HepG2 (cell line): ENCODE data around the gene CD300A. TPM values are rescaled to one million over a fixed set of nuclear protein-coding genes. Genes with fewer than 3 reads are reported as not detected.

ENCODE experiments used
- AGO1 ChIP-seq: fragments of 200-400 bp; formaldehyde crosslinking; IDR thresholded peaks from 2 replicates; pipeline ENCODE4 v1.6.1; 2017; ENCODE audit warnings: mild to moderate bottlenecking, low read depth, low read length, moderate library complexity; ENCODE audit not compliant: poor library complexity, severe bottlenecking
- ARNT ChIP-seq: fragments of 450-650 bp; IDR thresholded peaks from 2 replicates; pipeline ENCODE4 v1.6.1; 2017
- ATM ChIP-seq: fragments of 450-650 bp; IDR thresholded peaks from 2 replicates; pipeline ENCODE4 v1.7.1; 2017; ENCODE audit warnings: mild to moderate bottlenecking, borderline replicate concordance
- BCL6 ChIP-seq: IDR thresholded peaks from 2 replicates; pipeline ENCODE4 v1.6.1; 2016; ENCODE audit warnings: missing genetic modification reagents, missing compliant biosample characterization
- BORCS8-MEF2B ChIP-seq: sonication (generic); formaldehyde crosslinking; IDR thresholded peaks from 2 replicates; pipeline ENCODE4 v1.8.0; 2022; ENCODE audit warnings: mild to moderate bottlenecking, missing genetic modification reagents
- EEA1 ChIP-seq: sonication (generic); formaldehyde crosslinking; IDR thresholded peaks from 2 replicates; pipeline ENCODE4 v1.5.1; 2020; ENCODE audit warnings: mild to moderate bottlenecking, missing genetic modification reagents, borderline replicate concordance
- FIP1L1 ChIP-seq: fragments of 200-400 bp; formaldehyde crosslinking; IDR thresholded peaks from 2 replicates; pipeline ENCODE4 v1.6.1; 2018; ENCODE audit warnings: low read depth, mild to moderate bottlenecking, low read length, moderate library complexity, borderline replicate concordance; ENCODE audit not compliant: insufficient read depth
- FOXA1 ChIP-seq, 2 experiments: fragments of 450-650 bp in 1 of 2; sonication (generic) in 1 of 2; formaldehyde crosslinking in 1 of 2; IDR thresholded peaks; 2 replicates each; pipeline versions ENCODE4 v1.4.0 to v1.6.1; 2016 to 2020; ENCODE audit warnings: missing genetic modification reagents in 1 of 2
- FOXC1 ChIP-seq: sonication (generic); formaldehyde crosslinking; IDR thresholded peaks from 2 replicates; pipeline ENCODE4 v1.8.0; 2022; ENCODE audit warnings: mild to moderate bottlenecking, missing genetic modification reagents, borderline replicate concordance
- MBD4 ChIP-seq: IDR thresholded peaks from 2 replicates; pipeline ENCODE4 v1.6.1; 2012; ENCODE audit warnings: low read length, inconsistent platforms, borderline replicate concordance
- NCOA1 ChIP-seq: sonication (generic); formaldehyde crosslinking; IDR thresholded peaks from 2 replicates; pipeline ENCODE4 v1.9.0; 2021; ENCODE audit warnings: missing genetic modification reagents
- PAF1 ChIP-seq: IDR thresholded peaks from 2 replicates; pipeline ENCODE4 v1.6.1; 2016; ENCODE audit warnings: missing genetic modification reagents, missing compliant biosample characterization
- PAWR ChIP-seq: sonication (generic); formaldehyde crosslinking; IDR thresholded peaks from 2 replicates; pipeline ENCODE4 v1.4.0; 2020; ENCODE audit warnings: missing genetic modification reagents, mild to moderate bottlenecking, borderline replicate concordance
- PHF21A ChIP-seq: sonication (generic); formaldehyde crosslinking; IDR thresholded peaks from 2 replicates; pipeline ENCODE4 v1.5.0; 2020; ENCODE audit warnings: mild to moderate bottlenecking, missing genetic modification reagents
- SIX4 ChIP-seq: sonication (generic); formaldehyde crosslinking; IDR thresholded peaks from 2 replicates; pipeline ENCODE4 v1.4.0; 2020; ENCODE audit warnings: missing genetic modification reagents
- SP2 ChIP-seq: sonication (generic); formaldehyde crosslinking; IDR thresholded peaks from 2 replicates; pipeline ENCODE4 v1.5.1; 2020; ENCODE audit warnings: mild to moderate bottlenecking, missing genetic modification reagents
- TOE1 ChIP-seq: sonication (generic); formaldehyde crosslinking; IDR thresholded peaks from 2 replicates; pipeline ENCODE4 v1.4.0; 2020; ENCODE audit warnings: mild to moderate bottlenecking, missing genetic modification reagents
- XRCC5 ChIP-seq: fragments of 200-400 bp; formaldehyde crosslinking; optimal IDR thresholded peaks from 2 replicates; pipeline ENCODE3; 2017; ENCODE audit warnings: mild to moderate bottlenecking, low read length
- ZBTB38 ChIP-seq: sonication (generic); formaldehyde crosslinking; IDR thresholded peaks from 2 replicates; pipeline ENCODE4 v1.5.1; 2020; ENCODE audit warnings: mild to moderate bottlenecking, missing genetic modification reagents
- ZBTB7B ChIP-seq: sonication (generic); formaldehyde crosslinking; IDR thresholded peaks from 2 replicates; pipeline ENCODE4 v1.4.0; 2020; ENCODE audit warnings: missing genetic modification reagents
- ZNF12 ChIP-seq: sonication (generic); formaldehyde crosslinking; IDR thresholded peaks from 2 replicates; pipeline ENCODE4 v1.5.0; 2020; ENCODE audit warnings: missing genetic modification reagents
- ZNF367 ChIP-seq: sonication (generic); formaldehyde crosslinking; IDR thresholded peaks from 2 replicates; pipeline ENCODE4 v1.4.0; 2020; ENCODE audit warnings: missing genetic modification reagents, borderline replicate concordance
- ZNF496 ChIP-seq: sonication (generic); formaldehyde crosslinking; IDR thresholded peaks from 2 replicates; pipeline ENCODE4 v1.8.1; 2023; ENCODE audit warnings: mild to moderate bottlenecking, moderate library complexity, missing genetic modification reagents; ENCODE audit not compliant: insufficient replicate concordance
- ZNF616 ChIP-seq: sonication (generic); formaldehyde crosslinking; IDR thresholded peaks from 2 replicates; pipeline ENCODE4 v1.5.0; 2020; ENCODE audit warnings: low read depth, mild to moderate bottlenecking, missing genetic modification reagents
- ZNF674 ChIP-seq: sonication (generic); formaldehyde crosslinking; IDR thresholded peaks from 2 replicates; pipeline ENCODE4 v1.5.0; 2020; ENCODE audit warnings: low read depth, mild to moderate bottlenecking, missing genetic modification reagents
- ZNF724P ChIP-seq: sonication (generic); formaldehyde crosslinking; IDR thresholded peaks from 2 replicates; pipeline ENCODE4 v1.8.0; 2022; ENCODE audit warnings: missing genetic modification reagents, borderline replicate concordance
- ZNF75D ChIP-seq: sonication (generic); formaldehyde crosslinking; IDR thresholded peaks from 2 replicates; pipeline ENCODE4 v1.8.1; 2023; ENCODE audit warnings: missing genetic modification reagents, mild to moderate bottlenecking, borderline replicate concordance
- ZNF788 ChIP-seq: sonication (generic); formaldehyde crosslinking; IDR thresholded peaks from 2 replicates; pipeline ENCODE4 v1.5.0; 2020; ENCODE audit warnings: mild to moderate bottlenecking, missing genetic modification reagents, borderline replicate concordance
- polyA plus RNA-seq, 8 experiments: library from polyadenylated mRNA; depleted of rRNA in 3 of 8; stranded (reverse) in 7 of 8; unstranded in 1 of 8; fragments of >200 nt; fragmentation: Illumina TruSeq in 4 of 8; extraction: Trizol in 4 of 8; gene quantifications; 2 replicates each; pipeline versions ENCODE4 v1.2.1 to v1.2.3, GENCODE V29; 2011 to 2016; ENCODE audit warnings: low read depth in 4 of 8, missing spikeins in 1 of 8, mixed read lengths in 1 of 8; ENCODE audit not compliant: insufficient read depth in 1 of 8
- total RNA-seq, 5 experiments: library from RNA; depleted of rRNA; stranded (reverse); fragments of >200 nt; fragmentation: Illumina TruSeq; extraction: Trizol; gene quantifications; 2 replicates each; pipeline ENCODE4 v1.2.3, GENCODE V29; 2016; ENCODE audit warnings: low read depth in 1 of 5
- TF ChIP-seq, protein P1 (sequence below): sonication (generic); formaldehyde crosslinking; IDR thresholded peaks from 2 replicates; pipeline ENCODE4 v1.5.1; 2020; ENCODE audit warnings: missing genetic modification reagents, mild to moderate bottlenecking, borderline replicate concordance
- TF ChIP-seq, protein P2 (sequence below): sonication (generic); formaldehyde crosslinking; IDR thresholded peaks from 2 replicates; pipeline ENCODE4 v1.5.0; 2020; ENCODE audit warnings: missing genetic modification reagents

CD300A gene
- total and polyA plus RNA-seq, 2 of the 13 experiments (the other 11 are each of a cell fraction or from before 2014, with no cell fraction given), result not detected

DNA sequence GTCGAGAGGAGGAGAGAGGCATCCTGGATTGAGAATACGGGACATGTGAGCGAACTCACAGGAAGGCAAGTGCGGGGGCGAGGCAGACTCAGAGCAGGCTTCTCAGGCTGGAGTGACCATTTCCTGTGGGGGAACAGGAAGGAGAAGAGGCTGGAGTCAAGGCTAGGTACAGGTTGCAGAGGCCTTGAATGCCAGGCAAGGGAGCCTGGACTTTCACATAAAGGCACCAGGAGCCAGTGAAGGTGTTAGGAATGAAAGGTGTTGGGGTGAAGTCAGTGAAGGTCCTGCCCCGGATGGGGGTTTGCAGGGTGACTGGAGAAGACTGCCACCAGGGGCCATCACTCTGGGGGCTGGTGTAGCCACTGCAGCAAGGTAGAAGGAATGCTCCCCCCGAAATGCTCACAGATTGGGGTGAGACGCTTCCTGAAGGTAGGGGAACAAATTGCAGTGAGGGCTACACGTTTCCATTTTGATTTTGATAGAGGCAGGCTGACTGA is 39.8 kb upstream of the CD300A start (continued):
- TF ChIP-seq ZBTB38 (CRISPR knock-in tag), result peak; percentile 82
- no peak for TF ChIP-seq ZNF674
- no peak for TF ChIP-seq NCOA1 (CRISPR knock-in tag)
- TF ChIP-seq, protein P1, sequence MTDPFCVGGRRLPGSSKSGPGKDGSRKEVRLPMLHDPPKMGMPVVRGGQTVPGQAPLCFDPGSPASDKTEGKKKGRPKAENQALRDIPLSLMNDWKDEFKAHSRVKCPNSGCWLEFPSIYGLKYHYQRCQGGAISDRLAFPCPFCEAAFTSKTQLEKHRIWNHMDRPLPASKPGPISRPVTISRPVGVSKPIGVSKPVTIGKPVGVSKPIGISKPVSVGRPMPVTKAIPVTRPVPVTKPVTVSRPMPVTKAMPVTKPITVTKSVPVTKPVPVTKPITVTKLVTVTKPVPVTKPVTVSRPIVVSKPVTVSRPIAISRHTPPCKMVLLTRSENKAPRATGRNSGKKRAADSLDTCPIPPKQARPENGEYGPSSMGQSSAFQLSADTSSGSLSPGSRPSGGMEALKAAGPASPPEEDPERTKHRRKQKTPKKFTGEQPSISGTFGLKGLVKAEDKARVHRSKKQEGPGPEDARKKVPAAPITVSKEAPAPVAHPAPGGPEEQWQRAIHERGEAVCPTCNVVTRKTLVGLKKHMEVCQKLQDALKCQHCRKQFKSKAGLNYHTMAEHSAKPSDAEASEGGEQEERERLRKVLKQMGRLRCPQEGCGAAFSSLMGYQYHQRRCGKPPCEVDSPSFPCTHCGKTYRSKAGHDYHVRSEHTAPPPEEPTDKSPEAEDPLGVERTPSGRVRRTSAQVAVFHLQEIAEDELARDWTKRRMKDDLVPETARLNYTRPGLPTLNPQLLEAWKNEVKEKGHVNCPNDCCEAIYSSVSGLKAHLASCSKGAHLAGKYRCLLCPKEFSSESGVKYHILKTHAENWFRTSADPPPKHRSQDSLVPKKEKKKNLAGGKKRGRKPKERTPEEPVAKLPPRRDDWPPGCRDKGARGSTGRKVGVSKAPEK (CRISPR knock-in tag), result no peak
- TF ChIP-seq ZNF367, result no peak
- TF ChIP-seq ZNF496 (CRISPR knock-in tag), result no peak
- no peak for TF ChIP-seq ATM
- TF ChIP-seq ZBTB7B, result no peak
- TF ChIP-seq PAF1 (CRISPR knock-in tag), result no peak
- no peak for TF ChIP-seq TOE1
- TF ChIP-seq XRCC5, result no peak
- no peak for TF ChIP-seq ZNF616 (CRISPR knock-in tag)
- no peak for TF ChIP-seq ZNF12 (CRISPR knock-in tag)
- TF ChIP-seq FIP1L1, result no peak
- TF ChIP-seq BCL6 (CRISPR knock-in tag), result no peak
- 0 out of 2 replicates have a peak, but pooled peaks have one; percentile 57 for TF ChIP-seq ZNF724P (CRISPR knock-in tag)
- no peak for TF ChIP-seq ZNF75D (CRISPR knock-in tag)
- no peak for TF ChIP-seq ARNT
- TF ChIP-seq AGO1, result no peak
- TF ChIP-seq BORCS8-MEF2B (CRISPR knock-in tag), result peak; percentile 11; the same call in 1 of the 2 replicates
- no peak for TF ChIP-seq ZNF788 (CRISPR knock-in tag)
- TF ChIP-seq SIX4, result no peak
- TF ChIP-seq EEA1 (CRISPR knock-in tag), result 0 out of 2 replicates have a peak, but pooled peaks have one; percentile 20
- no peak for TF ChIP-seq PAWR (CRISPR knock-in tag)
- TF ChIP-seq PHF21A (CRISPR knock-in tag), result no peak
- no peak; the same call in 1 of the 2 replicates for TF ChIP-seq SP2 (CRISPR knock-in tag)
- TF ChIP-seq, protein P2, sequence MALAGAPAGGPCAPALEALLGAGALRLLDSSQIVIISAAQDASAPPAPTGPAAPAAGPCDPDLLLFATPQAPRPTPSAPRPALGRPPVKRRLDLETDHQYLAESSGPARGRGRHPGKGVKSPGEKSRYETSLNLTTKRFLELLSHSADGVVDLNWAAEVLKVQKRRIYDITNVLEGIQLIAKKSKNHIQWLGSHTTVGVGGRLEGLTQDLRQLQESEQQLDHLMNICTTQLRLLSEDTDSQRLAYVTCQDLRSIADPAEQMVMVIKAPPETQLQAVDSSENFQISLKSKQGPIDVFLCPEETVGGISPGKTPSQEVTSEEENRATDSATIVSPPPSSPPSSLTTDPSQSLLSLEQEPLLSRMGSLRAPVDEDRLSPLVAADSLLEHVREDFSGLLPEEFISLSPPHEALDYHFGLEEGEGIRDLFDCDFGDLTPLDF (CRISPR knock-in tag), result no peak
- TF ChIP-seq FOXA1 (IDR thresholded peaks at IDR 0.05), result no peak
- no peak for TF ChIP-seq FOXA1 (CRISPR knock-in tag; IDR thresholded peaks at IDR 0.05)
- no peak for TF ChIP-seq FOXC1 (CRISPR knock-in tag)
- no peak for TF ChIP-seq MBD4
